ENCODE data around the gene TMEM120A.

TMEM120A gene

GRCh38 chr7:75953931-75954330, 40.5 kb downstream of the TMEM120A start:
- no peak for DNase-seq (ENCODE audit: low read depth)
- TF ChIP-seq CTCF (conservative IDR thresholded peaks at IDR 0.05; ENCODE audit: low read length), result no peak
- no peak overlapping the region for H3K4me3 ChIP-seq (ENCODE audit: low read length)

- H3K4me3 ChIP-seq (ENCODE audit: low read length), result no peak overlapping the region
- DNase-seq (ENCODE audit: low read depth), result no peak
Observed at GRCh38 chr7:75953431-75953830, 41.0 kb downstream of the TMEM120A start.

GRCh38 chr7:75951506-75951905, 42.9 kb downstream of the TMEM120A start:
- peak; percentile 87 for DNase-seq (ENCODE audit: low read depth)
- TF ChIP-seq CTCF (conservative IDR thresholded peaks at IDR 0.05; ENCODE audit: low read length), result no peak
- no peak overlapping the region for H3K4me3 ChIP-seq (ENCODE audit: low read length)

More at GRCh38 chr7:75953431-75953830, 41.0 kb downstream of the TMEM120A start:
- no peak for TF ChIP-seq CTCF (conservative IDR thresholded peaks at IDR 0.05; ENCODE audit: low read length)

GRCh38 chr7:75950111-75950681, 44.2 kb downstream of the TMEM120A start:
- no peak overlapping the region for H3K4me3 ChIP-seq (ENCODE audit: low read length)
- no peak for DNase-seq (ENCODE audit: low read depth)
- no peak for TF ChIP-seq CTCF (conservative IDR thresholded peaks at IDR 0.05; ENCODE audit: low read length)

GRCh38 chr7:75948179-75948578, 46.2 kb downstream of the TMEM120A start:
- DNase-seq (ENCODE audit: low read depth), result no peak
- TF ChIP-seq CTCF (conservative IDR thresholded peaks at IDR 0.05; ENCODE audit: low read length), result no peak
- H3K4me3 ChIP-seq (ENCODE audit: low read length), result no peak overlapping the region

- no peak for TF ChIP-seq CTCF (conservative IDR thresholded peaks at IDR 0.05; ENCODE audit: low read length)
- no peak overlapping the region for H3K4me3 ChIP-seq (ENCODE audit: low read length)
- DNase-seq (ENCODE audit: low read depth), result no peak
Observed at GRCh38 chr7:75946207-75946855, 48.1 kb downstream of the TMEM120A start.

All from AG10803 (cell line).